ENCODE results near the gene P4HTM. TPM values are rescaled to one million over a fixed set of nuclear protein-coding genes. Genes with fewer than 3 reads are reported as not detected.
A peak's percentile ranks its signal among the peaks of the same experiment; 100 is the strongest.

The P4HTM gene
- total RNA-seq, result 10 to 100 TPM; 32.8 to 33.9 TPM
- long read RNA-seq, transcript P4HTM-202 (9 exons, 2,127 nt), result major isoform, 52 of 69 reads
- long read RNA-seq, partial matches to known transcripts, result 8 of 69 reads
- long read RNA-seq, other reads (novel, unspliced or antisense), result 8 of 69 reads

- intact Hi-C loops (cut with DNase I), result loop anchor here (5.0 to 10.0 kb wide), 2 partner anchors 455 to 457 kb away; no protein-coding TSS in a partner anchor
- DNase-seq (peak; percentile 92), ATAC-seq (peak; percentile 92)
Measured at GRCh38 chr3:48989796-48990635, at the start of gene P4HTM. TSS of gene P4HTM (plus strand) at chr3:48990241. CDS start at chr3:48990257, 16 bp downstream.

DNA sequence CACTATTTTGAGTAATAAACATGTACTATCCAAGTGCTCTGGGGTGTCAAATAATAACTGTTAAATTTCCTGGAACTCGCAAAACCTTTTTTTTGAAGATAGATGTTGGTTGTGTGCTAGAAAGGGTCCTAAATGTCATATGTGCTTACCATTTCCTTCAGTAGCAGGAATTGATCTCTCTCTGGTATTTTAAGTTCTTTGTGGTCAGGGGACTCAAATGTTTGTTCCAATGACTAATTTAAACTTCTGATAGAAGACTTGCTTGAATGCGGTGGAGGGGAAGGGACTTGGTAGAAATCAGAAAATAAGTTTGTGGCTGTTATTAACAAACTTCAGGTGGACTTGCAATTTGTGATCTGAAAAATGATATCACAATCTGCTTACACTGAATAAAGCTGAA lies 44.6 kb upstream of the P4HTM start:
- intact Hi-C loops (cut with DNase I), result no loop called here
- DNase-seq (no peak), ATAC-seq (no peak)

DNA sequence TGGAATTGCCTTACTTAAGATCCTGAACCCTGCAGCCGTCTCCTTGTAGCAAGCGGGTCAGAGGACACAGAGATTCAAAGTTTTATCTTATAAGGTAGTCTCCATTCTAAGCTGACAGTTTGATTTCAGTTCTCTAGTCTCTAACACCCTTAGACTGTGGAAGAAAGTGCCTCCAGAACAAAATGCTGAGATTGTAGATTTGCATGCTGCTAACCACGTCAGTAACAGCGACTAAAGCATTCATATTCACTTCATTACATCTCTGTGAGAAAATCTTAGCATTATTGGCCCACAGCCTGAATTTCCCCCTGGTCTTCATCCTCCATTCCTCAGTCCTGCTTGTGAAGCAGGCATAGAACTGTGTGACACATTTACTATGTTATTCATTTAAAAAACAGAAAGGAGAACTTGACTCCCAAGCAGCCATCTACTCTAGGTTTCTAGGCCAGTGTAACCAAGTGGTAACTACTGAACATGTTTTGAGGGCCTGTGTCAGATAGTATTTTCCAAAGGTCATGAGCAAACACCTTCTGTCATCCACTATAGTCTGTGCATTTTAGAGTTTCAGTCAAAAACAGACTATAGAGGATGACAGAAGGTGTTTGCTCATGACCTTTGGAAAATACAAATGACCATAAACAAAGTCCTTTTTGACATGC lies 44.0 kb upstream of the P4HTM start:
- no peak for DNase-seq
- ATAC-seq, result no peak
- intact Hi-C loops (cut with DNase I), result no loop called here

DNA sequence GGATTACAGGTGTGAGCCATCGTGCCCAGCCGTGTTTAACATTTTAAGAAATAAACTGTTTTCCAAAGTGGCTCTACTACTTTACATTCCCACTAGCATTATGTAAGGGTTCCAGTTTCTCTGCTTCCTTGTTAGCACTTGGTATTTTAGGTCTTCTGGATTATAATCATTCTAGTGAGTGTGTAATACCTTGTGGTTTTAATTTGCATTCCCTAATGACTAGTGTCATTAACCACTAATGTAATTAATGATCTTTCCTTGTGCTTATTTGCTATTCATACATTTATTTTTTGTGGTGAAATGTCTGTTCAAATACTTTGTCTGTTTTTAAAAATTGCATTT lies 40.7 kb upstream of the P4HTM start:
- no peak for DNase-seq
- intact Hi-C loops (cut with DNase I), result no loop called here
- no peak for ATAC-seq

DNA sequence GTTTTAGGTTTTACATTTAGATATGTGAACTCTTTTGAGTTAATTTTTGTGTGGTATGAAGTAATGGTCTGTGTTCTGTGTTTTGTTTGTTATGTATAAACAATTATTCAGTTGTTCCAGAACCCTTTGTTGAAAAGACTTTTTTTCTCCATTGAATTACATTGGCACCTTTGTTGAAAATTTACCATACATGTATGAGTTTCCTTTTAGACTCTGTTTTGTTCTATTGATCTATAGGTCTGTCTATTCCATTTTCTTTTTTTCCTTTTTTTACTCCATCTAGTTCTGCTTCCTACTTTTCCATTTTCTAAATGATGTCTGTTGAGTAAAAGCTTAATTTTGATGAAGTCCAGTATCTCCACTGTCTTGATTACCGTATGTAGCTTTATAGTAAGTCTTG lies 40.0 kb upstream of the P4HTM start:
- no peak for ATAC-seq
- intact Hi-C loops (cut with DNase I), result no loop called here
- DNase-seq, result no peak

- ATAC-seq, result no peak
- intact Hi-C loops (cut with DNase I), result no loop called here
- no peak for DNase-seq
Measured at GRCh38 chr3:48951764-48952163, 38.3 kb upstream of the P4HTM start.

GRCh38 chr3:48952510-48953118 lies 37.4 kb upstream of the P4HTM start:
- peak in 1 of 2 donors; percentile 42 for ATAC-seq
- intact Hi-C loops (cut with DNase I), result no loop called here

DNA sequence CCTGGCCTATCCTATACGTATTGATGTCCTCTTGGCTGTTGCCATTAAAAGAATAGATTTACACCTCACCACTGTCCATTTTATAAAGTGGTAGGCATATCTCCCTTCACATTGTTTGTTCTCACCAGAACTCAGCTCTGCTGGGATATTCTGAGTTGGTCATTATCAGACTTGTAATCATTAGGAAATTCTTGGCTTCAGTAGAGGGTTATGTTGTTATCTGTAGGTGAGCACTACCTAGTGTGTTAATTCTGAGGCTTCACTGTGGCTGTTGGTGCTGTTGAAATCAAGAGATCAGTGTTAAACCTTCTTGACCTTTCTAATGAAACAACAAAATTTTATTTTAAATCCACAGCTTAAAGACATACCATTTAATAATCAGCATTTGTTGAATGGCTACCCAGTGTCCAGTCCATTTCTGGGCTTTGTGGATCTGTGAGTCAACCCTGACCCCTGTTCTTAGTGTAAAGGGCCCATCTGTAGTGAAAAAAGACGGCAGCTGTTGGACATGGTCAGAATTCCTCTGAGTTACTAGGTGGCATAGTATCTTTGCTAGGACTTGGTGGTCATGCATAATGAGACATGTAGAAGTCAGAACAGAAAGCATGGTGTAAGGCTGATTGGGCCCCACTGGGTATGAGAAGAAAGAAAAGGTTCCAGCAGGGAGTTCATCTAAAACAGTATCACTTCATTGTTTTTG lies 32.9 kb upstream of the P4HTM start:
- DNase-seq, result no peak
- no peak for ATAC-seq
- intact Hi-C loops (cut with DNase I), result no loop called here

More at GRCh38 chr3:48952510-48953118, 37.4 kb upstream of the P4HTM start:
- peak; percentile 26 for DNase-seq

GRCh38 chr3:48960841-48961413 lies 29.1 kb upstream of the P4HTM start:
- DNase-seq (no peak), ATAC-seq (no peak)
- intact Hi-C loops (cut with DNase I), result no loop called here

- intact Hi-C loops (cut with DNase I), result no loop called here
- ATAC-seq, result no peak
- no peak for DNase-seq
Measured at GRCh38 chr3:48962340-48962739, 27.7 kb upstream of the P4HTM start.

DNA sequence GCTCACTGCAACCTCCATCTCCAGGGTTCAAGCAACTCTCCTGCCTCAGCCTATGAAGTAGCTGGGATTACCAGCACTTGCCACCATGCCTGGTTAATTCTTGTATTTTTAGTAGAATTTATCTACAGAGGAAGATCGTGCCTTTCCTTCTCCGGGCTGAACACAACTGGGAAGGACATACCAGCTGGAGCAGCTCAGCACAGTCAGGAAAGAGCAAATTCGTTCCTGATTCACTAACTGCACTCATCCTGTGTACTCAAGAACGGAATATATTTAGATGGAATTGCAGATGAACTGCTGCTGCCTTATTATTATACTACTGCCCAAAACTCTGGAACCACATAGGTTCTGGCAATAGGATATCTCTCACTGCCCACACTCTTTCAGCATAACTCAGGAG lies 27.1 kb upstream of the P4HTM start:
- intact Hi-C loops (cut with DNase I), result no loop called here
- no peak for DNase-seq
- ATAC-seq, result no peak

GRCh38 chr3:48963591-48963990 lies 26.4 kb upstream of the P4HTM start:
- no peak for ATAC-seq
- no peak for DNase-seq
- intact Hi-C loops (cut with DNase I), result no loop called here

GRCh38 chr3:48966367-48966766 lies 23.7 kb upstream of the P4HTM start:
- intact Hi-C loops (cut with DNase I), result no loop called here
- no peak for ATAC-seq
- no peak for DNase-seq

GRCh38 chr3:48966876-48967361 lies 23.1 kb upstream of the P4HTM start:
- intact Hi-C loops (cut with DNase I), result no loop called here
- ATAC-seq (peak in 1 of 2 donors; percentile 26), DNase-seq (no peak)

DNA sequence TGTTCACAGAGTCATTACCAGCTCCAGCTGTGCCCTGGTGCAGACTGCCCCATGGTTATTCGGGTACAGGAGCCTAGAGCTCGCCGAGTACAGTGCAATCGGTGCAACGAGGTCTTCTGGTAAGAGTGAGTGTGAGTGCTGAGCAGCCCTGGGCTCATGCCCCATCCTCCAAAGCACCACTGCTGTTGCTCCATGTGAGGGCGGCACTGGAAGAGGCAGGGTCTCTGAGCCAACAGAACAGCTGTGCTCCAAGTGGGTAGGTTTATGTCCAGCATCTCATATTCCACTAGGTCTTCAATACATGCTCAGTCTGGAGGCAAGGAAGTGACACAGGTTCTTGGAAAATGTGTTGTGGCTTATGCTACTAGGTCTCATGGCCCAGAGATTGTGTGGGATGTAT lies 19.5 kb upstream of the P4HTM start:
- ATAC-seq (no peak), DNase-seq (no peak)
- intact Hi-C loops (cut with DNase I), result no loop called here

DNA sequence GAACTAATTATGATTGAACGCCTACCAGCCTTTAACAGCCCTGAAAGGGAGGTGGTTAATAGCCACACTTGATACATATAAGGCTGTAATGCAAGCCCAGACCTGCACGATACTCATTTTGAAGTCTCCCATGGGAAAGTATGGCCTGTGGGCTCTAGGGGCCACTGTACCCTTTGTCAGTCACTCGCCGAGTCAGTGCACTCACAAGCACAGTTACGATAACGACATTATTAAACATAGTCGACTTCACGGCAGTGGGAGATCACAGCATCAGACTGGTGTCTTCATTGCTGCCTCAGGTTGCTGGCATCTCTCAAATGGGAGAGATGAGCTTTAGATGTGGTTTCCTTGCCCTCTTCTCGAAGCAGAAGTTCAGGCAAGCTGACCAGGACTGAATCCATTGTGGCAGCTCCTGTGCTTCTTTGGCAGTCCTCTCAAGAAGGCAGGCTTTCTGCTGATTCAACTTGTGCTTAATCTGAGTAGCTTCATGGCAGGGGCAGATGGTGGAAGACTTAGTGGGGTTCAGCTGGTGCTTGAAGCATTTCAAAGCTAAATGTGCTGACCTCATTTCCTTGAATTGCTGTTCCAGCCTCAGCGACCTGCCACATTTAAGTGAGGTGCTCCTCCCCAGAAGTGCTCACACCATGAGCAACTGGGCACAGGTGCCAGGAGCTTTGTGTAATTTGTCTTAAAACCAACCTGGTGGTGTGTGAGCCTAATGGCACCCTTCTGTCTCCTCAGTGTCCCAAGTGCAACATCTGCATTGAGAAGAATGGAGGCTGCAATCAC lies 15.8 kb upstream of the P4HTM start:
- intact Hi-C loops (cut with DNase I), result no loop called here
- ATAC-seq (no peak), DNase-seq (no peak)

GRCh38 chr3:48979451-48979850 lies 10.6 kb upstream of the P4HTM start:
- ATAC-seq, result no peak
- no peak for DNase-seq
- intact Hi-C loops (cut with DNase I), result no loop called here

DNA sequence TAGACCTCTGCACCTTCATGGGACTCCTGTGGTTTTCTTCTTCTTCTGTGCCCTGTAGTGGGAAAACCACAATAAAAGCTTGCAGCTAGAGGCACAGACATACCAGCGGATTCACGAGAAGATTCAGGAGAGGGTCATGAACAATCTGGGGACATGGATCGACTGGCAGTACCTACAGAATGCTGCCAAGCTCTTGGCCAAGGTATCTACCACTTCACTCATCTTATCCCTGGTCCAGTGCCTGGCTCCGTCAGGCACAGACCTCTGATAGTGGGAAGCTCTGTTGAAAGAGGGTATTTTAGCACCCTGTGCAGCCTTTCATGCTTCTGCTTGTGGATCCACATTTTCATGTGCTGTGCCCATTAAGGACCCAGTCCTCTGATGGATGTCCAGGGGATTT lies 9.7 kb upstream of the P4HTM start:
- ATAC-seq (no peak), DNase-seq (no peak)
- intact Hi-C loops (cut with DNase I), result loop anchor here in 1 of 2 donors (10.0 kb wide), 1 partner anchor 465 kb away; no protein-coding TSS in a partner anchor

All from left cardiac atrium (tissue), 4 donors.